ENCODE data around the gene CD248.
"Not testable (repeated sequence)": the region's sequence is repeated elsewhere in the genome, so short reads cannot be mapped to it uniquely, and the experiment has no call there.

The CD248 gene

DNA sequence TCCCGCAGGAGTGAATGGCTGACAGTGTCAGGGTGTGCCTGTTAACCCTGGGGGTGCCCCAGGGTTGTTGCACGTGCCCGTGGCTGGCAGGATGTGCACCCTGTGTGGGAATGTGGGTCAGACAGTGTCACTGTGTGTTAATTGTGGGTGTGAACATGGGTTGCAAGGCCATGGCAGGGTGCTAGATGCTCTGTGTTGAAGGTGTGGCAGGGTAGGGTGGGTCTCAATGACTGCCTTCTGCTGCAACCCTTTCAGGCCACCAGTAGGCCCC is 11.1 kb upstream of the CD248 start:
- peak; percentile 28 for DNase-seq

DNA sequence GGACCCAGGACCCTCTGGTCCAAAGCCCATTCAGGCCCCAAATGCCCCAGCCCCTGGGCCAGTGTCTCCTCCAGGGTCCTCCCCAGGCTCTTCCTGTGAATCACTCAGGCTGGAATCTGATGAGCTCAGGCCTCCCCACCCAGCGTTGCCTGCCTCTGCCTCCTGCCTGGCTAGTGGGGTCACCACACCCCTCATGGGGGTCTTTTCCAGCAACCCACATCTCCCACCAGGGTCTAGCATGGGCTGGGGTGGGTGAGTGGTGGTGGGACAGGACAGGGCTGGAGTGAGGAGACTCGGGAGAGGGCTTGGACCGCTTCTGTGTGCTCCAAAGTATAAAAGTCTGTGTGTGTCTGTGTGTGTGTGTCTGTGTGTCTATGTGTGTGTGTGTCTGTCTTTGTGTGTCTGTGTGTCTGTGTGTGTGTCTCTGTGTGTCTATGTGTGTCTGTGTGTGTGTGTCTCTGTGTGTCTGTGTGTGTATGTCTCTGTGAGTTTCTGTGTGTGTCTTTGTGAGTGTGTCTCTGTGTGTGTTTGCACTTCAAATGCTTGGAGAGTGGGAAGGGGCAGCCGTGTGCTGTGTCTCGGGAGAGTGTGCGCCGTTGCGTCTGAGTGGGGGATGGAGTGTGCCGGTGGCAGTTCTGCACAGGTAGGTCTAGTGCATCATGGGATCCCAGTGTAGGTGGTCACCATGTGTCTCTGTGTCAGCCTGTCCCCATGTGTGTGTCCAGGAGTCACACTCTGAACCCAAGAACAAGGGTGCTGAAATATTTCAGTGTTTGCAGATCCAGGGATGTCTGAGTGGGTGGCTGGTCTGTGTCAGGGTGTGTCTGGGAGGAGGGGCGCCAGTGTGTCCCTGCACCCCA is 10.6 kb upstream of the CD248 start:
- DNase-seq, result no peak

DNA sequence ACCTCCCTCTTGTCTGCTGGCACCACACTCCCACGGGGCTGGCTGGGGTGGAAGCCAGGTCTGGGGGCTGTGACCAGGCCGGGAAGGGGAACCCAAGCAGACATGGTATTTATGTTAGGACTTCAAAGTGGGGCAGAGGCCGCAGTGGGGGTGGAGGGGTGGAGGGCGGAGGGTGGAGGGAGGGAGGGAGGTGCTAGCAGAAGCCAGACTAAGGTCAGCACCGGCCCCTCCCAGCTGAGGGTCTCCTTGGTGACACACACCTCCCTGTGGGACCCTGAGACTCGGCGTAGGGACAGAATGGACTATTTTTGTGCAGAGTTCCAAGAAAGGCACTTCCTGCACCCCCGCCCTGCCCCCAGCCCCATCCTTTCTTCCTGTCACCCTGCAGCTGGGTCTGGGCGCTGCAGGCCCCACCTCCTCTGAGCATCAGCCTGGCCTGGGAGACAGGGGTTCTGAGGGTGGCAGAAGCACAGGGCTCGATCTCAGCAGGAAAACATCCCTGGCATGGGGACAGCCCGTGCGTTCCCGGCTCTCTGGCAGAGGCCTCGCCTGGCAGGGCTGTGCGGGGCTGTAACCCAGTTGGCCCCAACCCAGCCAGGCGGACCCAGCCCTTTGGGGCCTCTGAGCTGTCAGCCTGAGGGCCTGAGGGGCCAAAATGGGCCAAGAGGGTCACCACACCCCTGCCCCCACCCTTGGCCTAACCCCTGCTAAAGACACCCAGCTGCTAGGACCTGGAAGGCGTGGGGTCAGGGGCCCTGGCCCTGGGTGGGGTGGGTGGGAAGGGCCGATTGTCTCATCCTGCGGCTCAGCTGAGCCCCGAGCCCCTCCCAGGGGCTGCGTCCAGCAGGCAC is 9.6 kb upstream of the CD248 start:
- no peak for DNase-seq

DNA sequence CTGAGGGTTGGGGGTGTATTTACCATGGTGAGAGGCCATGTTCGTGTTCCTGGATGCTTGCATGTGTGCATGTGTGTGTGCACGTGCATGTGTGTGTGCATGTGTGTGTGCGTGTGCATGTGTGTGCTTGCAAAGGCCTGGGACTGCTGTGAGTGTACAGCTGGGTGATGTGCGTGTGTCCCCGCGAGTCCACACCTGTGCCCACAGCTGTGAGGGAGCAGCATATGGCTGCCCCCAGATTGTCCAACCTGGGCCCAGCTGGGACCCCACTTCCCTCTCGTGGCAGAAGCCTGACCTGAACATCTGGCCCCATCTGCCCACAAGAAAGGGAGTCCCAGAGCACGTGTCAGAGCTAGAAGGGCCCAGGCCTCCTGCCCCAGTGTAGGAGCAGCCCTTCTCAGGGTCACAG is 8.4 kb upstream of the CD248 start:
- DNase-seq, result no peak

DNA sequence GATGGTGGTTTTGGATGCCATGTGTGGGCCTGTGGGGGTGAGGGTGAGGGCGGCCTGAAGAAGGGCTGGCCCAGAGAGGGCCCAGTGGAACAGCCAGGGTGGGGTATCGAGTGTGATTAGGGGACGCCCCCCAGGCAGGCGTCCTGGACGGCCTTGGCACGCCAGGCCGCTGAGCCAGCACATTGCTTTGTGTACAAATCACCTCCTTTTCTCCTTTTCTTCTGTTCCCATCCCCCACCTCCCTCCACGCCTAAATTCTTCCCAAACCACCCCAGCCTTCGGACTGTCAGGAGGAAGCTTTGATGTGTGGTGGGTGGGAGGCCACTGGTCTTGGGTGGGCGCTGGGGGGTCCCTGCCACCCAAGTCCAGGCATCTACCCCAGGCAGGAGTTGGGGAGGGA is 7.8 kb upstream of the CD248 start:
- no peak for DNase-seq

DNA sequence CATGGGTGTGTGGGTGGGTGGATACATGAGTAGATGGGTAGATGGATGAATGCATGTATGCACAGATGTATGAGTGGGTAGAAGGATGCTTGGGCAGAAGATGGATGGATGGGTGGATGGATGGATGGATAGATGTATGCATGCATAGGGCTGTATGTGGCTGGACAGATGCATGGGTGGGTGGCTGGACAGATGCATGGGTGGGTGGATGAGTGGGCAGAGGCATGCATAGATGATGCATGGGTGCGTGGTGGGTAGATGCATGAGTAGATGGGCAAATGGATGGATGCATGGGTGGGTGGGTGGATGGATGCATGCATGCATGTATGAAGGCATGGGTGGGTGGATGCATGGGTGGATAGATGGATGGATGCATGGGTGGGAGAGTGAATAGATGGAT is 6.8 kb upstream of the CD248 start:
- no peak for DNase-seq

DNA sequence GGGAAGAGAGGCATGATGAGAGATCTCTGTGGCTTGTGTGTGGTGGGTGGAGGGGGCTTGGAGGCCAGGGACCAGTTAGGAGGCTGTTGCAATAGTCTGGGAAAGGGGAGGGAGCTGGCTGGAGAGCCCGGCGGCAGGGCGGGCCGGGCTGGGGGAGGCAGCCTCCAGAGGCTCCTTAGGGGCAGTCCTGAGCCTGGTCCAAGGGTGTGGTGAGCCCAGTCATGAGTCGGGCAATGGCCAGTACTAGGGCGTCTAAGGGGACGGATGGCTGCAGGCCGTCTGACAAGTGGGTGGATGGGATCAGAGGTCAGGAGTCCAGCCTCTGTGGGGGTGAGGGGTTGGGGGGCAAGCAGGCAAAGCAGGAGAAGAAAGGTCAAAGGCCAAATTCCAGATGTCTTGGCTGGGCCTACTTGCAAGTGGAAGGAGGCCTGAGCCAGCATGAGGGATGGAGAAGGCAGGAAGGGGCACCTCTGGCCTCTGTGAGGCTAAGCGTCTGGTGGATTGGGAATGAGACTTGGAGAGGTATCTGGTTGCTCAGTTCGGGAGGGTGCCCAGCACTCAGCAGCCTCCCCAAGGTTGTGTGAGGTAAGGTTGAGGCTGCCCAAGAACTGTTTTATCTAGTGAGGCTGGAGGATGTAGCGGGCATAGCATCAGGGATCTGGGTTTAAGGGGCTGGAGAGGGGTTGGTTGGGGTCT is 6.0 kb upstream of the CD248 start:
- DNase-seq, result no peak

DNA sequence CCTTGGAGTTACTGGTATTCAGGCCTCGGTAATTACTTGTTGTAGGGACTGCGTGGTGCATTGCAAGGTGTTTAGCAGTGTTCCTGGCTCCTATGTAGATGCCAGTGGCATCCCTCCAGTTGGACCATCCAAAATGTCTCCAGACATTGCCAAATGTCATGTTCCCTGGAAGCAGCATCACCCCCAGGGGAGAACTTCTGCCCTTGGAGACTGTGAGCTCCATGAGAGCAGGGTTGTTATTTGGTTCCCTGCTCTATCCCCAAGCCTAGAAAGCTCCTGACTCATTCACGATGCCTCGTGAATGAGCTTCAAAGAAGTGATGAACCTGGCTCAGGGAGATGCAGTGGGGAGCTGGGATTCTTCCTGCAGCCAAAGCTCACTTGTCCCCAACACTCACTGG is 4.8 kb upstream of the CD248 start:
- no peak for DNase-seq

DNA sequence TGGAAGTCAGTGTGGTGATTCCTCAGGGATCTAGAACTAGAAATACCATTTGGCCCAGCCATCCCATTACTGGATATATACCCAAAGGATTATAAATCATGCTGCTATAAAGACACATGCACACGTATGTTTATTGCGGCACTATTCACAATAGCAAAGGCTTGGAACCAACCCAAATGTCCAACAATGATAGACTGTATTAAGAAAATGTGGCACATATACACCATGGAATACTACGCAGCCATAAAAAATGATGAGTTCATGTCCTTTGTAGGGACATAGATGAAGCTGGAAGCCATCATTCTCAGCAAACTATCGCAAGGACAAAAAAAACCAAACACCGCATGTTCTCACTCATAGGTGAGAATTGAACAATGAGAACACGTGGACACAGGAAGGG is 3.9 kb upstream of the CD248 start:
- not testable (repeated sequence) for DNase-seq

DNA sequence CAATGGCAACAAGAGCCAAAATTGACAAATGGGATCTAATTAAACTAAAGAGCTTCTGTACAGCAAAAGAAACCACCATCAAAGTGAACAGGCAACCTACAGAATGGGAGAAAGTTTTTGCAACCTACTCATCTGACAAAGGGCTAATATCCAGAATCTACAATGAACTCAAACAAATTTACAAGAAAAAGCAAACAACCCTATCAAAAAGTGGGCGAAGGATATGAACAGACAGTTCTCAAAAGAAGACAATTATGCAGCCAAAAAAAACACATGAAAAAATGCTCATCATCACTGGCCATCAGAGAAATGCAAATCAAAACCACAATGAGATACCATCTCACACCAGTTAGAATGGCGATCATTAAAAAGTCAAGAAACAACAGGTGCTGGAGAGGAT is 3.4 kb upstream of the CD248 start:
- DNase-seq, result not testable (repeated sequence)

DNA sequence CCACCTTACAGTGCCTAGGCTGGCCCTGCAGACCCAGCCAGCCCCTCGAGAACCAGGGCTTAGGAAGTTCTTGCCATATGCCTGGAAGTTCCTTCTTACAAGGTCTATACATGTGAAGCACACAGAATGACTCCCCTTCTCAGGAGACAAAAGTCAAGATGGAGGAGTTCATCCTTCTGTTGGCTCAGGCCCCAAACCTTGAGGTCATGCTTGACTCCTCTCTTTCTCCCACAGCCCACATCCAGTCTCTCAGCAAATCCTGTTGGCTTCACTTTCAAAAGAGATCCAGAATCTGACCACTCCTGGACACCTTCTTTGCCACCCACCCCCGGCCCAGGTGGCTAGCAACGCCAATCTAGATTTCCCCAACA is 1.7 kb upstream of the CD248 start:
- DNase-seq, result no peak

DNA sequence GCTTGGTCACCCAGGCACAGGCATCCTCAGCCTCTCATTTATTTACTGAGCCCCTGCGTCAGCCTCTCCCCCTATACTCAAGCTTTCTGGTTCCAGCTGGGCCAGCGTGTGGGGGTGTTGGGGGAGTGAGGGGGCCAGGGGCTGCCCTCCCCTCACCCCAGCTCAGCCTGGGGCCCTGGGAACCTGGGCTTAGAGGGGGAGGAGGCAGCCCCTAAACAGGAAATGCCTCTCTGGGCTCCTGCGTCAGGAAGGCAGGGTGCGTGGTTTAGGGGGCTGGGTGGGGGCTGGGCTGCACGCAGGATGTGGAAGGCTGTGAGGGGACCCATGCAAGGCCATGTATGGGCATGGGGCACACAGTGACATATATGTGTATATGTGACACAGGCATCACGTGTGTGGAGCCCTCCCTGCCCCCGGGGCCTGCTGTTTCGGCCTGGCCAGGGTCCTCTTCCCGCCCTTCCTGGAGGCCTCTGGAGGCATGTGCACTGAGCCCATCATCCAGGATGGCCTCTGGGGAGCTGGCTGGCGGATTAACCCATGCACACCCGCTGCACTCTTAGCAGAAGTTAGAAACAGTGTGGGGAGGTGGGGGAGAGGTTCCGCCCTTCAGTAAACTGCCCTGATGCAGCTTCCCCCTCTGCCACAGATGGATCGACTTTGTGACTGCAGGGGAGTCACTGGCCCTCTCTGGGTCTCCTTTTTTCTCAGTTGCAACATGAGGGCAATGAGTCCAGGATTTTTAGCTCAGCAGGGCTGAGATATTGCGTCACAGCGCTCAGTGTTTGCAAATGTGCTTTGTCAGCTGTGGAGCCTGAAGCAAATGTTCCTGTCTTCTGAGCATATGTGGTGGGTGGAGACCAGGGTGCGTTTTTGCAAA is 1.1 kb upstream of the CD248 start:
- DNase-seq, result peak; percentile 53

DNA sequence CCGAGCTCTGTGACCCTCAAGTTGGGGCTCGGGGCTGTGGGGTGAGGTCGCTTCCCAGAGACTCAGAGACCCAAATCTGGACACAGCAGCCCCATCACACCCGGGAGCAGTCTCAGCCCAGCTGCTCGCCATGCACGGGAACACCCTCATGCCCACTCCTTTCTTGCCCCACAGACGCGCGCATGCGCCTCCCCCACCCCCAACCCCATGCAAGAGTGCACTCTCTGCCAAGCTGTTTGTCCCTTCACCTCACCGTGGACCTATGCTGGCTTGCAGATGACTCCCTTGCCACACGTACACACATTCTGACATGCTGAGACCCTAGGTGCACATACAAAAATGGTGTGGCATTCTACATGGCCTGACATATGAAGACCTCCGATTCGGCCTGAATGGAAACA is 478 bp upstream of the CD248 start:
- no peak for DNase-seq

DNA sequence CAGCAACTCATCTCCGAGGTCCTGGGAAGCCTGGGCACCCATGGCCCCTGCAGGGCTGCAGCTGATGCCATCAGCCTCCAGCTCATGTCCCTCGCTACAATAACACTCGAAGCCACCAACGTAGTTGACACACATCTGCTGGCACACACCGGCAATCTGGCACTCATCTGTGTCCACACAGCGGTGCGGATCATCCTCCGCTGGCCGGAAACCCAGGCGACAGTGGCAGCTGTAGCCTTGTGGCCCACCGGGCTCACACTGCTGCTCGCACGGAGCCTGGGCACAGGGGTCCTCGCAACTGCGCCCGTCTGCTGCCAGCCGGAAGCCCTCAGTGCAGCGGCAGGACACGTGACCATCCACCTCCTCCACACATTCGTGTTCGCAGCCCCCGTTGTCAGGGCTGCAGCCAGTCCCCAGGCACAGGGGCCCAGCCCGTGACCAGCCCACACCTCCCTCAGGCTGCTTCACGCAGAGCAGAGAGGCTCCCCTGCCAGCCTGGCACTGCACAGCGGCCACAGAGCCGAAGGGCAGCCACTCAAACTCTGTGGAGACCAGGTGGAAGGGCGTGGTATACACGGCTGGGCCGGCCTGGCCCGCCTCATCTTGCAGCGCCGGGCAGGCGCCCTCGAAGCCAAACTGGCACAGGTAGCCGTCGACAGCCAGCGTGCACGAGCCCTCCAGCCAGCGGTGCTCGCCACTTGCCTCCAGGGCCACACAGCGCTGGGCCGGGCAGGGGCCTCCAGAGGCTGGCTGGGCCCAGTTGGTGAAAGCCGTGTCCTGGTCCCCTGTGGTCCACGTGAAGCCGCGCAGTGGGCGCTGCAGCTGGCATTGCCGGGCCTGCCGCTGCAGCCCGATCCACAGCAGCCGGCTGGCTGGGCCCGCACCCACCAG is 678 bp downstream of the CD248 start:
- DNase-seq, result no peak

DNA sequence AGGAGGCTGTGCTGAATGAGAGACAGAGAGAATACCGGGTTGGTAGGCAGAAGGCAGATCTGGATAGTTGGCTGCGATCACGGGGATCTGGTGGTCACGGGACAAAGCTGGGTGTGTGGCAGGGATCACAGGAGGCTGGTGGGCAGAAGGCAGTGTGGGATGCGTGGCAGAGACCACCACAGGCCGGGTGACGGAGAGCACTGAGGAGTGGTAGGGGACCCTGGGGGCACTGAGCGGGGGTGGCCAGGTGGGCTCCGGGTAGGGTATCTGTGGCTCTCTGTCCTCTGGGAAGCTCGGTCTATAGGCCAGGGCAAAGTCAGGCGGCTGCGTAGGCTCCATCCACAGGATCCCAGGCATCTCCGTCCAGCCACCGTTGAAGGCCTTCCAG is 1.4 kb downstream of the CD248 start:
- DNase-seq, result no peak

DNA sequence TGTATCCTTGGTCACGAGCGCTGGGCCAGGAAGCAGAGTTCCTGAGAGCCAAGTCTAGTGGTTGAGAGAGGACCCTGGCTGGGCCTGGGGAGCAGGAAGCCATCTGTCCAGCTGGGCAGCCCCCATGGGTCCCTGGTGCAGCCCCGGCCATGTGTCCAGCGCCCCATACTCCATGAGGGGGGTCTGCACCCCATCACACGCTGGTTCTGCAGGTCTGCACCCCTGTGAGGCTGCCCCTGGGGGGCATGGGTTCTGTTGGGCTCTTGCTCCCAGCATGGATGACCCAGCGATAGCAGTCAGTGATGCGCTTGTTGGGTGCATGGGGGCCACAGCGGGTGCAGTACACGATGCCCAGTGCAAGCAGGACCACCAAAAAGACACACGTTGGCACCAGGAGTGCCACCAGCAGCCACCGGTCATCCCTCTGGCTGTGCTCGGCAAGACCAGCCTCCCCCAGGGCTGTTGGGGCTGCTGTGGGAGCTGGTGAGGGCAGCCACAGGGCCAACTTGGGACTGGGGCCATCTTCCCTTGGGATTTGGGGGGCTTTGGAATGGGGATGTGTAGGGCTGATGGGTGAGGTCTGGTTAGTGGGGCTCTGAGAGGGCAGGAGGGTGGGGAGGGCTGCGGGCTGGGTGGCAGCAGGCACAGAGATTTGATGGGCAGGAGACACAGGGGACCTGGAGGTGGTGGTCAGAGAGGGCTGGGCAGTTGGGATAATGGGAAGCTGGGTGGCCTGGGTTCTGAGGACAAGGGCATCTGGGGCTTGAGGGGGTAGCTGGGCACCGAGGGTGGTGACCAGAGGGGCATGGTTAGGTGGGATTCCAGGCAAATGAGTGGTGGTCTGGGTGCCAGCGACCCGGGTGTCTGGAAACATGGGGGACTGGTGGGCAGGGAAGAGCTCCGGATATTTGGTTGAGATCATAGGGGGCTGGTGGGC is 2.0 kb downstream of the CD248 start:
- no peak for DNase-seq

DNA sequence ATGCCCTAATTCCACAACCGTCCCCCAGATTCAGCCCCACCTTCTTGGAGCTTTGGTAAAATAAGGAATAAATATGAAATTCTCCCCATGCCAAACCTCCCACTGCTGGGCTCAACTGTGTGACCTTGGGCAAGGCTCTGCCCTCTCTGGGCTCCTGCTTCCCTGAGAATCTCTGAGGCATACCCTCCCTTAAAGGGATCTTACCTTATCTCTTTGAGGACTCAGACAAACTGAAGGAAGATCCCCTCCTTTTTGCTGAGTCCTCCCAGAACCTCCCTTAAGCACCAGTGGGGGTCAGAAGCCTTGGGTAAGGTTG is 2.7 kb downstream of the CD248 start:
- no peak for DNase-seq

DNA sequence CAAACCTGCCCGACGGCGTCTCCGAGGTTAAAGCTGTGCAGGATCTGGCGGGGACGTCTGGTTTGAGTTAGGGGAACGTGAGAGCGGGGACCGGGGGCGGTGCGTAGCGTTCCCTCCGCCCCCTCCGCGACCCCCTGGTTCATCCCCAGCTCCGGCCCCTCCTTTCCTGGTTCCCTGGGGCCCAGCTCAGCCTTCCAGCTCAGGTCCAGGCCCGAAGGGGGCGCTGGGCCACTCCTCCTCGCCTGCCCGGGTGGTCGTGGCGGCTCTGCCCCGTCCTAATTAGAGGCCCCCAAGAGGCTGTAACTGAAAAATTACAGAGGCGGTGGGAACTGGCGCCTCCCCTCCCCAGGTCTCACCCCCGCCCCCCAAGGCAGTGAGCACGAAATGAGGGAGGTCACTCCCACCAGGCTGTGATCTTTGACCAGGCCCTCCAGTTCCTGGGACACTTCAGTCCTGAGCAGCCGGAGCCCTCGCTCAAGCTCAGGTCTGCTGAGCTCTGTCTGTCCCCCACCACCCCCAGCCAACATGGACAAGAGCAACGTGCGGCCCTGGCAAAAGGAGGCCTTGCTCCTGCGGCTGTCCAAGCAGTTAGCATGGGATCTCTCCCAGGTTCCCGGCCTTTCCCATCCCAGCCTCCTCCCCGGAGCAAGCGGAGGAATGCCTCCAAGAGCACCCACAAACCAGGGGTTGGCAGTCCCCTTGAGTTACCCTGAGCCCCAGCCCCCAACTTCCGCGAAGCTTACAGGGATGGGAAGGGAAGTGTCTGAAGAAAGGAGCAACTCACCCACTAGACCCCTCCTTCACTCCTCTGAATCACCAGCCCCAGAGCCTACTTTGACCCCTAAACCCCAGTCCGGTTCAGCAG is 3.3 kb downstream of the CD248 start:
- DNase-seq, result no peak

DNA sequence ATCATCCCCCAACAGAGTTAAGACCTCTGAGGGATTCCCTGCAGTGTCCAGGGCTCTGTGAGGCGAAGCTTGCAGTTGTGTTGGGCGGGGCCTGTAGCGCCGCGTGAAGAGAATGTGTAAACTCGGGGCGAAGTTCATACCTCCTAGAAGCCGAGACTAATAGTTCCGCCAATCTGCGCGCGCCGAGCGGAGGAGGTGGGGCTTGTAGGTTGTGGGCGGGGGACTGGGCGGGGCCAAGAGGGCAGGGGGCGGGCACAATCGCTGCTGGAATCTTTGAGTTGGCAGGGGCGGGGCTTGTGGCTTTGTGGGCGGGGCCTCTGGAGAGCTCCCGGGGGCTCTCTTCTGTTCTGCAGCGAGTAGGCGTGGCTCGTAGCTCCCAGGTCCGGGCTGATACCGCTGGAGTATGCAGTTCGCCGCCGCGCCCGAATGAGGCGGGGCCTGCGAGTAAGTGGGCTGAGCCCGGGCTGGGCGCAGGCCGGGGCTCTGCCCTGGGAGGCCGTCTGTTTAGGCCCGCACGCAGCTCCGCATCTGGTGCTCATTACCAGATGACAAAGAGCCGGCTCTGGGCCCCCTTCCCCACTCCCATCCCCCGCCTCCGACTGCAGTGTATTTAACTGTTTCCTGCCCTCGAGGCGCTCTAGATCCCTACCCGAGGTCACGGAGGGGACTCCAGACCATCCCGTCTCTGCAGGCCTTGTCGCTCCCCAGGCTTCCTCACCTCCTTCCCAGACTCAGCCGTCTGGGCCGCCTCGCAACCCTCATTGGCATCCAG is 4.1 kb downstream of the CD248 start:
- peak; percentile 96 for DNase-seq

Measured in central memory CD4-positive, alpha-beta T cell (primary cell).